ENCODE data around the gene NSMF.
"Not testable (repeated sequence)": the region's sequence is repeated elsewhere in the genome, so short reads cannot be mapped to it uniquely, and the experiment has no call there.

NSMF gene

DNA sequence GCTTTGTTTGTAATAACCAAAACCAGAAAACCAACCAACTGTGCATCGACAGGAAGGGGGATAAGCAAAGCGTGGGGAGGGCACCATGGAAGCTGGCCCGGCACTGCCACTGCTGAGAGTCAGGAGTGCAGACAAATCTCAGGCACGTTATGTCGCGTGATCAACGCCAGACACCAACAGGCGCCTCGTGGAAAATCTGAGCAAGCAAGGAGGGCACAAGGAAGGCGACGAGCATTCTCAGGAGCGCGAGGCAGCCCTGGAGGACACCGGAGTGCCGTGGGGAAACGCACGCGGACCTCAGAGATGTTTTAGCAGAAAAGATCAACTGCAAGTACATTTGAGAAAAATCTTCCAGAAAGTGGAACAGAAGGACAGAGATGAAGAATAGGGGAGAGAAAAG, 15.1 kb upstream of the NSMF start:
- no peak for DNase-seq

DNA sequence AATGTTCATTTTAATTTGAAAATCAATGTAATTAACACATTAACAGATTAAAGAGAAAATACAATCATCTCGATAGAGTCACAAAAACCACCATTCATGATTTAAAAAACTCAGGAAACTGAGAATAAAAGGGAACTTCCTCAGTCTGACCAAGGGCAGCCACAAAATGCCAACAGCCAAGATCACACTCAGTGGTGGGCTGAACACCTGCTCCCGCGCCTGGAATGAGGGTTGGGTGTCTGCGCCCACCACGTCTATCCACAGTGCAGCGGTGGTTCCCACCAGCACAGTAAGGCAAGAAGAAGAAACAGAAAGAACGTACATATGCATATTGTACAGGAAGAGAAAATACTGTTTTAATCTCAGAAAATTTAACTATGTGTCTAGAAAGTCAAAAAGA, 11.7 kb upstream of the NSMF start:
- DNase-seq, result no peak

DNA sequence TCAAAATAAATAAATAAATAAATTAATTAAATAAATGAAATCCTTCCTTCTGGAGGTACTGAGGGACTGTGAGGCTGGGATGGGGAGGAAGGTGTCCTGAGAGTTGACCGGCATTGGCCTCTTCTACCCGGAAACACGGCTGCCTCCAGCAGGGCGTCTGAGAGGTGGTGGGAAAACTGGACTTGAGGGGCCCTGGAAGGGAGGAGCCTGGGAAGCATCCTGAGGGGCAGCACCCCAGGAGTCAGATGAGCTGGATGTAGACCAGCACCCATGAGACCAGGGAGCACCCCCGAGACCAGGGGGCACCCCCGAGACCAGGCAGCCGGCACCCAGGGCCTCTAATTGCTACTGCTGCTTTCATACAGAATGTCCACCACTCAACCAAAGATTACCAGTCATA, 8.8 kb upstream of the NSMF start:
- DNase-seq, result no peak

DNA sequence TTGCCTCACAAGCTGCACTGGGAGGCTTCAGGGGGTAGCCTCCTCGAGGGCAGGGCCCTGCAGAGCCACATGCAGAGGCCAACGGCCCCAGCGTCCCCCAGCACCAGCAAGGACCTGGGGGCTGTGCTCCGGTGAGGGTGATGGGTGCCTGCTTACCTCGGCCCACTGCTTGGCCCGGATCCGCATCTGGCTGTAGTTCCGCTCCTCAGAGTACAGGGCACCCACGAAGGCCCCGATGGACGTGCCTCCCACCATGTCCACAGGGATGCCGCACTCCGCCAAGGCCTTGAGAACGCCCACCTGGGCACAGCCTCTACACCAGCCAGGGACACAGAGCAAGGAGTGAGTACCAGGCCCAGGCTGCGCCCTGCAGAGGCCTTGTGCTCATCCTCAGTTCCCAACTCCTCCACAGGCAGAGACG, 8.0 kb upstream of the NSMF start:
- DNase-seq, result no peak

DNA sequence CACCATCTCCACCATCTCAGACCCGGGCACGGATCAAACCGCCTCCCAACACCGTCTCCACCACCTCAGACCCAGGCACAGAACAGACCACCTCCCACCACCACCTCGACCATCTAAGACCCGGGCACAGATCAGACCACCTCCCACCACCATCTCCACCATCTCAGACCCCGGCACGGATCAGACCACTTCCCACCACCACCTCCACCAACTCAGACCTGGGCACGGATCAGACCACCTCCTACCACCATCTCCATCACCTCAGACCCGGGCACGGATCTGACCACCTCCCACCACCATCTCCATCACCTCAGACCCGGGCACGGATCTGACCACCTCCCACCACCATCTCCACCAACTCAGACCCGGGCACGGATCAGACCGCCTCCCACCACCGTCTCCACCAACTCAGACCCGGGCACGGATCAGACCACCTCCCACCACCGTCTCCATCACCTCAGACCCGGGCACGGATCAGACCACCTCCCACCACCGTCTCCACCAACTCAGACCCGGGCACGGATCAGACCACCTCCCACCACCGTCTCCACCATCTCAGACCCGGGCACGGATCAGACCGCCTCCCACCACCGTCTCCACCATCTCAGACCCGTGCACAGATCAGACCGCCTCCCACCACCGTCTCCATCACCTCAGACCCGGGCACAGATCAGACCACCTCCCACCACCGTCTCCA, 7.4 kb upstream of the NSMF start:
- DNase-seq, result not testable (repeated sequence)

DNA sequence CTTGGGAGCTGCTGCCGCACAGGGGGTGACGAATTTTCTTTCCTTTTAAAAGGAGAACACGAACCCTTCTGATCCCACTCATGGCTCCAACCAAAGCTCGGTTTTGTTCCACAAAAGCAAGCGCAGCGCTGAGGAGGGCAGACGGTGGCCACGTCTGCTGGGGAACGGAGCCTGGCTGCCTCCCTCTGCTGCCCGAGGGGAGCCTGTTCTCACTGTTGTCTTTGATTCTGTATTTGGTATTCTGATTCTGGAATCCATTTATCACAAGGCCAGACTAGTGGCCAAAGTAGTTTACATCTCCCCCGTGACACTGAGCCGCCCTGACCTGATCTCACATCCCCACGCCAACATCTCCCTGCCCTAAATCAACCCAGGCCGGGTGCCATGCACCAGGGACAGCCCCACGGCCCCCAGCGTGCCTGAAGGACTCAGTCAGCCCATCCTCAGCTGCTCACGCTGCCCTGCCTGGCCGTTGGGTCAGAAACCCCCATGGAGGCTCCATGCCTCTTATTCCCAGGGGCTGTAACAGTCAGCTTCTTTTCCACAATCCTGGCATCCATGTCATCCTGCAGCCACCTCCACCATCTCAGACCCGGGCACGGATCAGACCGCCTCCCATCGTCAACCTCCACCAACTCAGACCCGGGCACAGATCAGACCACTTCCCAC, 6.7 kb upstream of the NSMF start:
- no peak for DNase-seq

DNA sequence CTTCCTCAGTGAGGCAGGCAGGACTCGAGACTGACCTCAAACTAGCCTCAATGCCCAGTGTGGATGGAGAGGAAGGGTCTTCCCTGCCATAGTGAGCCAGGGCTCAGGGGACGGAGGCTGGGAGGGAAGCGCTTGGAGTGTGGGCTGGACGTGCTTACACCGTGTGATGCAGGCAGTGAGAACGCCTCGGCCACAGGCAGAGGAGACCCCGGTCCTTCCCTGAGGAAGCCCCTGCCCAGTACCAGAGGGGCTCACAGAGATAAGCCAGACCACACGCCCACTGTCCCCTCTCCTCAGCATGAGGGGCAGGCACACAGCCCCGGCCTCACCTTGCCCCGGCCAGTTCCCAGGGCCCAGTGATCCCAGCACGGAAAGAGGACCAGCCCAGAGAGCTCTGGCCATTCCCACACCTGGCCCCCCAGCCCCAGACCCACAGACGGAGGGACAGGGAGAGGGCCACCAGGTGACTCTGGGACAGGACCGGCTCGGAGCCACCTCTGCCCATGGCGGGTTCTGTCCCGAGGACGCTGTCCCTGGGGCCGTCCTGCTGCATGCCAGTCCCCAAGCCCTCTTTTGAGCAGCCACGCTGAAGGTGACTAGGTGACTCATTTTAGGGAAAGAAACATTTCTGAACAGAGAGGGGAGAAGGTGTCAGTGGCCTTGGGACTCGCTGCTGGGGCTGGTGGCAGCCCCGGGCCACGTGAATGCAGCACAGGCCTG, 6.0 kb upstream of the NSMF start:
- DNase-seq, result no peak

DNA sequence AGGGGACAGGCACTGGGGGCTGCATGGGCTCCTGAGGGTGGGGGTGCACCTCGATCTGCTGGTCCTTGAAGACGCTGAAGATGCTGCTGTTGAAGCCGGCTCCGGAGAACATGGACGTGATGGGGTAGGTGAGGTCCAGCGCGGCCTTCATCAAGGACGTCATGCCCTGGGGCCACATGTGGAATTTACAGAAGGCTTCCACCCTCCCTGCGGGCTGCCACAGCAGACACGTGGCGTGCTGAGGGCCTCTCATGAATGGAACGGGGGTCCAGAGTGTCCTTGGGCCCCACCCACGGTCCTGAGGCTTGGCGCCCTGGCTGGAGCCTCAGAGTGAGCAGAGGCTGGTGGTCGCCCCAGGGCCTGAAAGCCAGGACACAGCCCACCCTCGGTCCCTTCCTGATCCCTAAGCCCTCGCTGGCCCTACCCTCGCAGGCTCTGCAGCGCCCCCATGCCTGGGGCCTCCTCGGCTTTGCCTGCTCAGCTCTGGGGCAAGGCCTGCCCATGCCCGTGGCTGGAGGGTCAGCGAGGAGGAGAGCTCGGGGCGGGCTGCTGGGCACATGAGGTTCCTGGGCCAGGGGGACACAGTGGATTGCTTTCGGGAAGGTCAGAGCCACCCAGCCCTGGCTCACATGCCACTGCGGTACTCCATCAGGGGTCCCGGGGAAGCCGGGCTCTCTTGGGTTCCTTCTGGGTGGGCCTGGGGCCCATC, 5.3 kb upstream of the NSMF start:
- no peak for DNase-seq

DNA sequence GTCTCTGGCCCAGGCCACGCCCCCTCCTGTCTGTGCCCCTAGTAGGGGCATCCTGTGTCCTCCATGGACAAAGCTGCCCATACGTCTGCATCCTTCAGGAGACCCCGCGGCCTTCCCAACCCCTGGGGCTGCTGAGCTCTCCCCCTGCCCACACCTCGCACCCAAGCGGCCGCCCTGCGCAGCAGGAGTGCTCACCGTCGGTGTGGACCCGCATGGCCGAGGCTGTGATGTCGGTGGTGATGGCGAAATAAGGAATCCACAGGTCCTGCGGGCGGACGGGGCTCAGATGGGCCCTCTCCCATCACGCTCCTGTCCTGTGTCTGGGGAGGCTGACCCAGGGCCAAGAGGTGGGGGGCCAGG, 4.8 kb upstream of the NSMF start:
- no peak for DNase-seq

DNA sequence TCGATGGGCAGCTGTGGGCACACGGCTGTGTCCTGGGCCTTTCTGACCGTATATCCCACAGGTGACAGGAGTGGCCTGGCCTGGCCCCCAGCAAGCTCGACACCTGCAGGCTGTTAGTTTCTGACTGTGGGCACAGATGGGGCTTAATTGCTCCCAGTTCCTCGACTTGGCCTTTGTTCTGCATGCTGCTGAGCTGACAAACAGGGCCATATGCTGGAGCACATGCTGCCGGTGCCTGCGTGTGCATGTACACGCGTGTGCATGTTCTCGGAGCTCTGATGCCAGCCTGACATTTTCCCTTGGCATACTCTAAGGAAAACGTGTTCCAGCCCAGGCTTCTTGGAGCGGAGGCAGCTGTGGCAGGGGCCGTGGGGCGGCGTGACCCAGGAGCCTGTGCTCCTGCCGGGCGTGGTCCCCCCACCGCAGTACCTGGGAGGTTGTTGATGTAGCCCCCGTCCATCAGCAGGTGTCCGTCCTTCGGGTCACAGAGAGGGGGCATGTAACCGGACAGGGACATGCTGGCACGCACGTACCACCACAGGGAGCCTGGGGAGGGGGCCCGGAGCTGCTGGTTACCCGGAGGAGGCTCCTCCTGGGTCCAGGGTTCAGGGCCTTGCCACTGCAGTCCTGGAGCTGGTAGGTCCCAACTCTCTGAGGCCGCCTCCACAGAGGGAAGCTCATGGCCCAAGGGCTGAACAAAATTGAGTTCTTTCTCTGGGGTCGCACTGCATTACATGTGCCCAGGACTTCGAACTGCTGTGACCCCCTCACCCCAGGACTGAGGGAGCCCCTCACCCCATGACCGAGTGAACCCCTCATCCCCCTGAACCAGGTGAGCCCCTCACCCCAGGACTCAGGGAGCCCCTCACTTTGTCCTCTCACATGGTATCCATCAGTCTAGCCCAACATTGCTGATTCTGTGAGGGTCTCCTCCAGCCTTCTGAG, 4.1 kb upstream of the NSMF start:
- peak; percentile 76 for DNase-seq

DNA sequence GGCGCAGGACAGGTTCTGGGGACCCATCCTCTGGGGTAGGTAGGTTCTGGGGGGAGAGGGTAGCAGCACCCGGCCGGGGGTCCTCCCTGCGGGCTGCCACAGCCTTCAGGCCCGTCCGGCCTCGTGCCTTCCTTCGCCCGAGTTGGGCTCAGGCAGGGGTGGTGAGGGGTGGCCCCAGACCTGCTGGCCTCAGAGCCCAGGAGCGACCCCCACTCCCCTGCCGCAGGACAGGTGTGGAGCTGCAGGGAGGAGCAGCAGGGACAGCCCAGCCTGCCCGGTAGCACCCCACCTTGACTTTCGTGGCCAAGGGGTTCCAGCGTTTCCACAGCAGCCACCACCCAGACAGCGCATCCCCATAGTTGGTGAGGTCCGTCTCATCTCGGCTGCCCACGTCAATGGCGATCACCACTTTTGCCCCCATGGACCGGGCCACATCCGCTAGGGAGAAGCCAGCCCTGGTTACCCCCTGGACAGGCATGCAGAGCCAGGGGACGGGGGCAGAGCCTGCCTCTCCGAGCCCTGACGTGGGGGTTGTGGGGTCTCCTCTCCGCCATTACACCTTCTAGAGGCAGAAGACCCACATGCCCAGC, 3.4 kb upstream of the NSMF start:
- no peak for DNase-seq

DNA sequence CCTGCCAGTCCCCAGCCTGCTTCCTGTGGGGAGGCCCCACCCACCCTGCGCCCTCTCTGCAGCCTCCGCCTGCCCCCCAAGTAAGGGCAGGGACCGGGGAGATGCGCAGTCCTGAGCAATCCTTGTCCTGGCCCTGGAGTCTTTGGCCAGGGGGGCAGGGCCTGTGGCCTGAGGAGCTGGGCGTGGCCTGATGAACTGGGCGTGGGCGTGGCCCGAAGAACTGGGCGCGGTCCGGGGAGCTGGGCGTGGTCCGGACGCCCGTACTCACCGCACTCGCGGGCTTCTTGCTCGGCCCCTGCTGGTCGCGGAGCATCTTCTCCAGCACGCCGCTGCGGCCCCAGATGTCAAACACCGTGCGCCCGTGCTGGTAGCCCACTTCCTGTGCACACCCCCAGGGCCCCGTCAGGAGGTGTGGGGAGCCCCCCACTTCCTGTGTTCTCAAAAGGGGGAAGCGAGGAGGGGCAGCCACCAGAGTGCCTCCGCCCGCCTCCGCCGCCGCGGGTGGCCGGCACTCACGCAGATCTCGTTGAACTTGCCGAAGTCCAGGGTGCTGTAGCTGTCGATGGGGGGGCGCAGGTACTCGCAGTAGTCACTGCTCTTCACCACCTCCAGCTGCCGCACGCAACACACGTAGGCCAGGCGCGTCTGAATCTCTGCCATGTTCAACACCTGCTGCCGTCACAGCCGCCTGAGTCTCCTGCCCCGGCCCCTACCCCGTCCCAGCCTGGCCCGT, 2.7 kb upstream of the NSMF start:
- no peak for DNase-seq

DNA sequence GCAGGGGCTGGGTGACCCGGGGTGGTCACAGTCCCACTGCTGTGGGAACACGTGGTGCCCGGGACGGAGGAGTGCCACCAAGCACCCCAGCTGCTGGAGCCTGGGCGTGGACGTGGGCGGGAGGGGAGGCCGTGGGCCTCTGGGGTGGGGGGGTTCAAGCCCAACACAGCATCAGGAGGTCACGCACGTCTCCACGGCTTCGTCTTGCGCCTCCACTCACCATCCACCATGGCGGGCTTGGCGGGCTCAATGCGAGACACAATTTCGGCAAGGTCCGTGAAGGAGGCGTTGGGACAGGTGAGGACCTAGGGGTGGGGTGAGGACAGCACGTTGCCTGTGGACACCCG, 2.2 kb upstream of the NSMF start:
- DNase-seq, result no peak

DNA sequence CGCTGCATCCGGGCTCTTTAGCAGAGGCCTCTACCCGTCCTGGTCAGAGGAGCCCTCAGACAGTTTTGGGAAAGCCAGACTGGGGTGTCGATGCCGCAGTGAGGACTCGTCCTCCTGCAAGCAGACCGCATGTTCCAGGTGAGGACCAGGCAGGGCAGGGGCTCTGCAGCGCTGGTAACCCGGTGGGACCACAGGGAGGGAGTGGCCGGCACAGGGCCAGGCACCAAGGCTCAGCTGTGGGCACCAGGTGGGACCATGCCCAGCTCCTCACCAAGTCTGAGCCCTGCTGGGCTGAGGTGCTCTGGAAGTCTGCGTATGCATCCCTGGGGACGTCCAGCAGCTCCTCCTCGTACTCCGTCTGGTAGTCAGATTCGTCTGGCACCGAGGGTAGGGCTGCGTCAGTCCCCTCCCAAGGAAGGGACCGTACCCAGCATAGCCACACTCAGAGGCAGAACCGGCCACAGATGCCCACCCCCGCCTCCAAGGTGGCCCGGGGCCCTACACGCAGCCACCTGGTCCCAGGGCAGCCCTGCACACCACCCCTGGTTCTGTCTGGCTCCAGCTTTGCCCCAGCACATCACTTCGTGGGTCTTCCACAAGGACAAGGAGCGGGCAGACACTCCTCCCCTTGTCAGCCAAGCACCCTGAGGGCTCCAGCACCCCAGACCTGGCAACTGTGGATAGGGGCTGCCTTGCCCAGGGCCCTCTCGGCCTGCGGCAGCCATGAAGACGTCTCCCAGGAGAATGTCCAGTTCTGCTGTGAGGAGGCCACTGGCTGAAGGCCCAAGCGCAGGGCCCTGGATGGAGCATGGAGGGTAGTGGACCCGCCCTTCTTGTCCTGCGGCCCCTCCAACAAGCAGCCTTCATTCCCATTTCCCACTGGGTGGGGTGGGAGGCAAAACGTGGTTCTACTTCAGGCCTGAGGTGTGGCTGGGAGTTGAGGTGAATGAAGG, 1.5 kb upstream of the NSMF start:
- DNase-seq, result no peak

DNA sequence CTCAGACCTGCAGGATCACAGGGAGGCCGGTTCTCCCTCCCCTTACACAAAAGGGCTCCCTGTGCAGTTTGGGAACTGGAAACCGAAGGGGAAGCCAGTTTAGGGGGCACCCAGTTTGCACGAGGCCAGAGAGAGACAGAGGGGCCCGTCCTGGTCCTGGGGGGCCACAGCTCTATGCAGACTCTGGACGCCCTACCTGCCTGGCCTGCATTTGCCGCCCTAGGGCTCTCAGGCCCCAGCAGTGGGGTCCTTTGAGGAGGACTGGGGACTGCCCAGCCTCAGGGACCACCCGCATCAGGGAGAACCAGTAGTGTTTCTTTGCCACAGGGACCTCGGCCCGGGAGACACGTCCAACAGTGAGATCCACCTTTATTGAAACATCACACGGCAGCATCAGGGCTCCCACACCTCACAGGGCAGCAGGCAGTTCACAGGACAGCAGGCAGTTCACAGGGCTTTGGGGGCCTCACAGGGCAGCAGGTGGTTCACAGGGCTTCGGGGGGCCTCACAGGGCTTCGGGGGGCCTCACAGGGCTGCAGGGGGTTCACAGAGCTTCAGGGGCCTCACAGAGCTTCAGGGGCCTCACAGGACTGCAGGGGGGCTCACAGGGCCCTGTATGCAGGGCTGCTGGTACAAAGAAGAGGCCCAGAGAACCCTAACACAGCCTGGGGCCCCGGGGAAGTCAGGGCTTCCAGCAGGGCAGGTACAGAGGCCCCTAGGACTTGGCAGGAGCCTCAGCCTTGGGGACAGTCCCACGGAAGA, 648 bp upstream of the NSMF start:
- DNase-seq, result no peak

DNA sequence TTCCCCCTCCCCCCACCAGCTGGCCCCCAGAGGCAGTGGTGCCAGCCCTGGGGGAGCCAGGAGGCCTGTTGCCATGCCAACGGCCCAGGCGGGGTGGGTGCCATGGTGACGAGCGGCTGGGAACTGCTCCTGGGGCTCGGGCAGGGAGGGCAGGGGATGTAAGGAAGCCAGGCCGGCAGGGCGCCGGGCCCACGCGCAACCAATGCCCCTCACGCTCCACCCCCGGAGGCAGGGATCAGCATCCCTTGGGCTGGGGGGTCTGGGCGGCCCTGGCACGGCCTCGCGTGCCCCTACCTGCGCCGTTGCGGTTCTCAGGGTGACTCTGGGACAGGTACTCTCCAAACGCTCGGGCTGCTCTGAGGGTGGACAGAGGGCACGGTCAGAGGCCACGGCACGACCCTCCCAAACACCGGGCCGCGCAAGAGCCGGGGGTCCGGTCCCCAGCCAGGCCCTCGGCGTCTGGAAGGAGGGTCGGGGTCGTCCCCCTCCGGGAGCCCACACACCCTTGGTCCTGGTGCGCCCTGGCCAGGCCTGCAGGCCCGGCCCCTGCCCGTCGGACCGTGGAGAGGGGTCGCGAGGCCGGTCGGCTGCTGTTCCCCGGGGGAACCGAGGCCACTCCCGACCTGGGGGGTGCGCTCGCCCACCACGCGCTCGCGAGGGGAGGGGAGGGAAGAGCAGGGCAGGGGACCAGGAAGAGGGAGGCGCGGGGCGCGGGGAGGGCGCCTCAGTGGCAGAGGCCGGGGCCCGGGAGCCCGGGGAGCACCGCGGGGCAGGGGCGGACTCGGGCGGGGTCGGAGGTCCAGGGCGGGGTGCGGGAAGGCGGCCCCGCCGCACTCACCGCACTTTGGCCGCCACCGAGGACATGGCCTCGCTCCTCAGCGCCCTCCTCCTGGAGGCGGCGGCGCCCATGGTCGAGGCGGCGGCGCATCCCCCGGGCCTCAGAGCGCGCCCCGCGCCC, 661 bp downstream of the NSMF start:
- DNase-seq, result peak; percentile 20

DNA sequence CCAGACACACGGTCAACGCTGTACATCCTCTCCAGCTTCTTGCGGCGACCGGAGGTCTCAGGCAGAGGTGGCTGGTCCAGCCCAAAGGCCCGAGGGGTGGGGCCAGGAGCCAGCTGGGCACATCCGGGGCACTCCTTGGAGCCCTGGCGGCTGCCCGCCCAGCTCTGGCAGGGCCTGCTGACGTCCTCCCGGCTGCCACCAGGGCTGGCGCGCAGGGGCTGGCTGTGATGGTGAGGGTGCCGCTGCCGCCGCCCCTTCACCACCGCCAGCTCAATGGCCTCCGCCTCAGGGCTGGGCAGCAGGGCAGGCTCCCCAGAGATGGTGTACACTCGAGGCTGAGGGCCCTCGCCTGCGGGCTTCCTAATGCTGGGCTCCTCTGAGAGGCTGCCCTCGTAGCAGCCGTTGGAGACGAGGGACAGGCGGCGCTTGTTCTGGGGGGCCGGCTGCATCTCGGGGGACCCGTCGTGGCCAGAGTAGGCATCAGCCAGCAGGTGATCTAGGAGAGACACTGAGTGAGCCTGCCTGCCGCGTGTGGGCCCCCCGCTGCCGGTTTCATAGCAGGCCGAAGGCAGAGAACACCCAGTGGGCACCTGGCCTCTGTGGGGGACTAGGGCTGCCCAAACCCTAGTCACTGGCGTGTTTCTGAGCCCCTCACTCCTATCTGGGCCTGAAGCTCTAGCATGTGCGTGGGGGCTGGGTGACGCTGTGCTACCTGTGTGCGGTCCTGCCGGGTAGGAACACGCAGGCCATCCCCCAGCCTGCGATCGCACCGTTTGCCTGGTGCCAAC, 1.5 kb downstream of the NSMF start:
- DNase-seq, result no peak
